DMS153 treated with DMSO at 0.1 percent for 48 hours (cell line): ENCODE data around the gene FBXO46.
"Not testable (repeated sequence)": the region's sequence is repeated elsewhere in the genome, so short reads cannot be mapped to it uniquely, and the experiment has no call there.

ENCODE experiments used
- DNase-seq: peaks from one replicate; lab custom pipeline; 2025; ENCODE audit not compliant: unreplicated experiment; lab: John Stamatoyannopoulos, UW

Gene FBXO46

GRCh38 chr19:45766296-45766868, 35.7 kb upstream of the FBXO46 start:
- no peak for DNase-seq

- no peak for DNase-seq
These were observed 35.1 kb upstream of the FBXO46 start for GRCh38 chr19:45765702-45766295.

- no peak for DNase-seq
These were observed 34.4 kb upstream of the FBXO46 start for GRCh38 chr19:45764945-45765701.

GRCh38 chr19:45764475-45764874, 33.8 kb upstream of the FBXO46 start:
- no peak for DNase-seq

GRCh38 chr19:45763691-45764294, 33.1 kb upstream of the FBXO46 start:
- no peak for DNase-seq

GRCh38 chr19:45762870-45763631, 32.4 kb upstream of the FBXO46 start:
- DNase-seq, result no peak

GRCh38 chr19:45761714-45762113, 31.0 kb upstream of the FBXO46 start:
- DNase-seq, result no peak

- DNase-seq, result no peak
These were observed 28.2 kb upstream of the FBXO46 start for GRCh38 chr19:45758921-45759320.

GRCh38 chr19:45757695-45758094, 27.0 kb upstream of the FBXO46 start:
- no peak for DNase-seq

GRCh38 chr19:45754323-45754722, 23.6 kb upstream of the FBXO46 start:
- no peak for DNase-seq

- DNase-seq, result no peak
These were observed 22.9 kb upstream of the FBXO46 start for GRCh38 chr19:45753548-45753947.

GRCh38 chr19:45752639-45753038, 21.9 kb upstream of the FBXO46 start:
- DNase-seq, result no peak

GRCh38 chr19:45751483-45751882, 20.8 kb upstream of the FBXO46 start:
- not testable (repeated sequence) for DNase-seq

- no peak for DNase-seq
These were observed 16.8 kb upstream of the FBXO46 start for GRCh38 chr19:45747513-45747912.

- no peak for DNase-seq
These were observed 16.2 kb upstream of the FBXO46 start for GRCh38 chr19:45746866-45747265.

GRCh38 chr19:45745606-45746005, 14.9 kb upstream of the FBXO46 start:
- DNase-seq, result no peak

- no peak for DNase-seq
These were observed 12.3 kb upstream of the FBXO46 start for GRCh38 chr19:45742969-45743368.

GRCh38 chr19:45739498-45740439, 9.1 kb upstream of the FBXO46 start:
- no peak for DNase-seq

GRCh38 chr19:45733160-45733810, 2.6 kb upstream of the FBXO46 start, which contains the start of gene MEIOSIN:
Gene MEIOSIN (plus strand): TSS chr19:45733439. CDS start chr19:45735377, 1,938 bp downstream.
- no peak for DNase-seq
